WI38 (cell line): ENCODE results near the gene ZBTB20.
A peak's percentile ranks its signal among the peaks of the same experiment; 100 is the strongest.

Source experiments
- H3K4me3 ChIP-seq: 2 replicates; pipeline ENCODE4 v1.5.1; 2011; ENCODE audit warnings: low read depth, mild to moderate bottlenecking, control low read depth, low read length
- TF ChIP-seq, protein P1 (sequence below): IDR thresholded peaks from 2 replicates; pipeline ENCODE4 v1.5.1; 2012; ENCODE audit warnings: low read depth, mild to moderate bottlenecking, control low read depth, low read length

ZBTB20 gene

DNA sequence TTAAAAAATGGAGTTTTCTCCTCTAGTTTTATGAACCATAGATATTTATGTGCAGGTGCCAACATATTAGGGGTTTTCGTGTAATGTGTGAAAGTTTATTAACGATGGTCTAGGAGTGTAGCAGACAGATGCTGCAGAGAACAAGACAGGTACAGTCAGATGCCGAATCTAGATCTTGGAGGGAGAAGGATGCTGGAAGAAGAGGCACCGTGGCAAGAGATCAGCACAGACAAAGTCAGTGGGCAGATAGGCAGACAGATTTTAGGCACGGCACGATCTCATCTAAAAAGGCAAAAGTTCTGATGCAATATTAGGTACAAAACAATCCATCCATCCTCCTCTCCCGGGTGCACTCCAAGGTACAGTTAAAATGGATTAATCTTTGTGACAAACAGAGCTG lies 691.7 kb downstream of the ZBTB20 start:
- TF ChIP-seq, protein P1, sequence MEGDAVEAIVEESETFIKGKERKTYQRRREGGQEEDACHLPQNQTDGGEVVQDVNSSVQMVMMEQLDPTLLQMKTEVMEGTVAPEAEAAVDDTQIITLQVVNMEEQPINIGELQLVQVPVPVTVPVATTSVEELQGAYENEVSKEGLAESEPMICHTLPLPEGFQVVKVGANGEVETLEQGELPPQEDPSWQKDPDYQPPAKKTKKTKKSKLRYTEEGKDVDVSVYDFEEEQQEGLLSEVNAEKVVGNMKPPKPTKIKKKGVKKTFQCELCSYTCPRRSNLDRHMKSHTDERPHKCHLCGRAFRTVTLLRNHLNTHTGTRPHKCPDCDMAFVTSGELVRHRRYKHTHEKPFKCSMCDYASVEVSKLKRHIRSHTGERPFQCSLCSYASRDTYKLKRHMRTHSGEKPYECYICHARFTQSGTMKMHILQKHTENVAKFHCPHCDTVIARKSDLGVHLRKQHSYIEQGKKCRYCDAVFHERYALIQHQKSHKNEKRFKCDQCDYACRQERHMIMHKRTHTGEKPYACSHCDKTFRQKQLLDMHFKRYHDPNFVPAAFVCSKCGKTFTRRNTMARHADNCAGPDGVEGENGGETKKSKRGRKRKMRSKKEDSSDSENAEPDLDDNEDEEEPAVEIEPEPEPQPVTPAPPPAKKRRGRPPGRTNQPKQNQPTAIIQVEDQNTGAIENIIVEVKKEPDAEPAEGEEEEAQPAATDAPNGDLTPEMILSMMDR, result no peak
- H3K4me3 ChIP-seq, result no peak overlapping the region

DNA sequence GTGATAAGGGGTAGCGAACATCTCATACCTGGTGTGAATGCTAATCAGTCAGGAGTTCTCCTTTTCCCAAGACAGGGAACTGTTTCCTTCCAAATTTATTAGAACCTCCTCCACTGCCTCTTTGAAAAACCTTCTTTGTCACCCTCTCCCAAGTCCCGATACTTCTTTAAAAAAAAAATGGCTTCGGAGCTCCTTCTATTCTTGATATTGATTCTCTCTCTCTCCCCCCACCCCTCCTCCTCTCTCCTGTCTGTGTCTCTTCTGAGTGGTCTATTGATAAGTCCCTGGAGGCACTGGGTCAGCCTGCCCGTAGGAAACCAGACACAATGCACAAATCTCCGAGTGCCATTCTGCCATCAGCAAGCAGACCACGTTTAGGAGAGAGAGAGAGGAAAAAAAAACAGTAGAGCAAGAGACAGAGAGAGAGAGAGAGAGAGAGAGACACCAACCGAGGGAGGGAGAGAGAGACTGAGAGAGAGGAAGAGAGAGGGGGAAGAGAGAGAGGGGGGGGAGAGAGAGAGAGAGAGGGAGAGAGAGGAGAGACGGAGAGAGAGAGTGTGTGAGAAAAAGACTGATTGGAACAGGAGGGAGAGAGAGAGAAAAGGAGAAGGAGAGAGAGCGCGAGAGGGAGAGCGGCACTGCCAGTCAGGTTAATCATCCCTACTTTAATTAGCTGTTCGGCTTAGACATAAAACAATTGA lies 692.4 kb downstream of the ZBTB20 start:
- peak overlapping the region; percentile 35 for H3K4me3 ChIP-seq
- TF ChIP-seq, protein P1, result no peak

DNA sequence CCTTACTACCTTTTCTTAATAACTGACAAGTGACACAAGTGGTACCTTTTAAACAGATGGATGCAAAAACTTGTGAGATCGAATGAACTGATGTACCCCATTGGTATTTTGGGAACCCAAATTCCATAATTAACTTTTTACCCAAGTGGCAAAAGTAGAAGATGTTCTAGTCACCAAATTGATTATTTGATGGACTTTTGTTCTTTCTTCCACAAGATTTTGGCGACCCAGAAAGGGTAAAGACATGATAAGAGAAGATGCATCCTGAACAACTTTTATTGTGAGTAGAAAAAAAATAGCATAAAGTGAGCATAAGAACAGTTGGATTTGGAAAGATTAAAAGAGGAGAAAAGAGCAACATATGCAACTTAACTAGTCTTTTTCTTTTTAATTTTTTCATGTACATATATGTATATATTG lies 693.7 kb downstream of the ZBTB20 start:
- H3K4me3 ChIP-seq, result no peak overlapping the region
- TF ChIP-seq, protein P1, result no peak

DNA sequence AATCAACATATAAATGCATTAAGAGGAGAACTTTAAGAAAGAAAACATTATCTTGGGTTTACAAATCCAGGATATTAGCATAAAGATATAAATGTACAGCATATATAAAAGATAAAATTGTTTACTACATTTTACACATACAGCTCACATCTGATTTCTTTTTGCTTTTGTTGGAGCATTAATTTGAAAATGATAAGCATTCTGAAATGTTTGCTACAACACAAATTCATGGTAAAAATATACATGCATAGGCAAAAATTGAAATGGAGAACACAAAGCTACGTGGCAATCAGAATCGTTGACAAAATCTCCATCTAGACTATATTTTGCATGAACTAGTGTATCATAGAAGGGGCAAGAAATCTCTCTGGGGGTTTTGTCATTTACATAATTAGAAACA lies 694.2 kb downstream of the ZBTB20 start:
- H3K4me3 ChIP-seq, result no peak overlapping the region
- TF ChIP-seq, protein P1, result no peak

DNA sequence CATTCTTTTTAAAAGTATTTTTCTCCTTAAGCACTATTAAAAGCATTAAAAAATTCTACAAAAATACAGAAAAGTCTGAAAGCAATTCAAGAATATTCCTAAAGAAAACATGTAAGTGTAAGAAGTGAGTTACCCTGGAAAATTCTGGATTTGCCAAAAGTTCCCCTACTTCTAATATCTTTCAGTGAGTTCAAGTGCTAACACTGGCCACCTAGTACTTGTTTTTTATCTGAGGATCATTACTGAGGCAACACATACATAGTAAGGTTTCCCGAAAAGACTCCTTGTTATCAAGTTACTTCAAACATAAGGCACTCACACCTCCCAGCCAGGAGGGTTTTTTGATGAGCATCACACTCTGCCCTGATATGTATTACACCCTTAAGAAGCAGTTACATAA lies 694.8 kb downstream of the ZBTB20 start:
- no peak overlapping the region for H3K4me3 ChIP-seq
- TF ChIP-seq, protein P1, result no peak

DNA sequence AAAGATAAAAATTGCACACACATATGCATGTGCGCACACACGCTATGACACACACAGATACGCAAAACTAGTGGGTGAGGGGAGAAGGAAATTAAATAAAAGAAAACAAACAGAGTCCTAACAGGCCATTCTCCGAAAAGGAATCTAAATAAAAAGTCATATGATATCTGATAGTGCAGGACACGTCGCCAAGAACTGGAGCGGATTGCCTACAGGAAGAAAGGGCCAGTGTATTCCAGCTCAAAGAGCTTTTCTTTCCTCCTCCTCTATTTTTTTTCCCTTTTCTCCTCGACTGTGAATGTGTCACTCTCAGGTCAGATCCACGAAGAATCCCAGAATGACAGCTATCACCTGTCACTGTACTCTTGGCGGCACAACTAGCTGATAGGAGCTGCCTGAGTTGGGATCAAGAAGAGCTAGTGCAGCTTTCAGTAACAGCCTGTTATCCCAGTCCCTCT lies 695.5 kb downstream of the ZBTB20 start:
- TF ChIP-seq, protein P1, result no peak

DNA sequence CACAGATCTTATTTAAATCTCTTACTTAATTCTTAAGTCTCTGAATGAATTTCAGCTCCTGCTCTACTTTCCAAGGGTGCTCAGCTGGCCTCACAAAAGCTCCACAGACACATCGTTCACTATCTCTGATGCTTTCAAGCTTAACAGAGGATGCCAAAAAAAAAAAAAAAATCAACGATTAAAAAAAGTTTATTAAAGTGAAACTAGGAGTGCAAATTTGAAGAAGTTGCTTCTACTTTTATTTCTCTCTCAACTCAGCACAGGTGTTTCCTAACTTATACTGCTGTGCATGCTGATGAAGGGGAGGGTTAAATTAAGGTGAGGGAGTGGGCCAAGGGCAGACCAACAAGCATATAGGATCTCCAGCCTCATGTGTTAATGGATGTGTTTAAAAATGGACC lies 696.0 kb downstream of the ZBTB20 start:
- TF ChIP-seq, protein P1, result no peak
- H3K4me3 ChIP-seq, result peak overlapping the region; percentile 51; the same call in 1 of the 2 replicates

More for the DNA sequence above, 695.5 kb downstream of the ZBTB20 start:
- H3K4me3 ChIP-seq, result peak overlapping the region; percentile 51
